Glutamatergic neuron (in vitro differentiated cells): Measurements from ENCODE around the gene ARV1. TPM values are rescaled to one million over a fixed set of nuclear protein-coding genes. Genes with fewer than 3 reads are reported as not detected.
"Not testable (repeated sequence)": the region's sequence is repeated elsewhere in the genome, so short reads cannot be mapped to it uniquely, and the experiment has no call there.

Source experiments
- DNase-seq: peaks from one replicate; pipeline ENCODE4 v3.0.0; 2022
- H3K27ac Mint-ChIP-seq: one replicate; pipeline ENCODE4 v1.8.0; 2020; ENCODE audit warnings: mild to moderate bottlenecking, mixed read lengths, inconsistent platforms; ENCODE audit not compliant: unreplicated experiment
- H3K27me3 Mint-ChIP-seq: one replicate; pipeline ENCODE4 v1.8.0; 2020; ENCODE audit warnings: mild to moderate bottlenecking, moderate library complexity, mixed read lengths, inconsistent platforms; ENCODE audit not compliant: unreplicated experiment
- H3K36me3 Mint-ChIP-seq: one replicate; pipeline ENCODE4 v1.8.0; 2020; ENCODE audit warnings: mild to moderate bottlenecking, mixed read lengths, inconsistent platforms; ENCODE audit not compliant: unreplicated experiment
- H3K4me1 Mint-ChIP-seq: one replicate; pipeline ENCODE4 v1.8.0; 2020; ENCODE audit warnings: mild to moderate bottlenecking, low read depth, mixed read lengths, inconsistent platforms; ENCODE audit not compliant: unreplicated experiment
- H3K4me3 Mint-ChIP-seq: one replicate; pipeline ENCODE4 v1.8.0; 2020; ENCODE audit warnings: mild to moderate bottlenecking, mixed read lengths, inconsistent platforms; ENCODE audit not compliant: unreplicated experiment
- H3K9me3 Mint-ChIP-seq: one replicate; pipeline ENCODE4 v1.8.0; 2020; ENCODE audit warnings: mild to moderate bottlenecking, moderate library complexity, mixed read lengths, inconsistent platforms; ENCODE audit not compliant: unreplicated experiment
- CTCF ChIP-seq: fragments of 200-600 bp; sonication (generic); IDR thresholded peaks from one replicate; pipeline ENCODE4 v1.5.0; 2021; ENCODE audit not compliant: partially characterized antibody, unreplicated experiment
- total RNA-seq: library from RNA; stranded (reverse); fragmentation: NEBNext Ultra II Directional; extraction: Animal tissue kit (Norgen Biotek cat#: 25700); gene quantifications from one replicate; pipeline ENCODE4 v1.2.1, GENCODE V29; 2021; ENCODE audit not compliant: unreplicated experiment

ARV1 gene
- total RNA-seq, 1 donor from 2014 or later, result 18.3 TPM

- H3K27me3 Mint-ChIP-seq, result peaks cover 22% of the 10 kb centered on the region
- H3K9me3 Mint-ChIP-seq, result no peaks in the 10 kb centered on the region
- H3K36me3 Mint-ChIP-seq, result no peaks in the 10 kb centered on the region
- TF ChIP-seq CTCF, result no peak
- no peak for DNase-seq
- H3K27ac Mint-ChIP-seq, result no peak overlapping the region
- H3K4me1 Mint-ChIP-seq, result no peaks in the 10 kb centered on the region
- no peak overlapping the region for H3K4me3 Mint-ChIP-seq
Measured at GRCh38 chr1:231044588-231044987, 65.7 kb downstream of the ARV1 start.

DNA sequence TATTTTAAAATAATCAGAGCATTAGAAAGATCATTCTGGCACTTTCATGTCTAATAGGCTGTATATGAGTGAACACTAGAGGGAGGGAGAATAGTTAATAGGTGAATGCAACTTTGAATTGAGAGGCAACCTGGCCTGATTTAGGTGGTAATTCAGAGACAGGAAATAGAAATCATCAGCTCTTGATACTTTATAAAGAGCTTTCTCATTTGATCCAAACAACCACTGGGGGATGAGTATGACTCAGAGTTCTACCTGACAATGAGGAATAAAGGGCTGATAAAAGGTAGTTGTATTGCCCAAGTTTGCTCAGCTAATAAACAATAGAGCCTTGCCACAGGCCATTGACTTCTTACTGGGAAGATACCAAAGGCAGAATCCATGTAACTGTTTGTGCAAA is 66.4 kb downstream of the ARV1 start:
- no peak for DNase-seq
- Mint-ChIP-seq H3K27me3 (peaks cover 22% of the 10 kb centered on the region), H3K9me3 (no peaks in the 10 kb centered on the region), H3K4me3 (no peak overlapping the region), H3K4me1 (no peaks in the 10 kb centered on the region), H3K36me3 (no peaks in the 10 kb centered on the region), H3K27ac (no peak overlapping the region)
- TF ChIP-seq CTCF, result no peak

GRCh38 chr1:231045921-231046729 is 67.2 kb downstream of the ARV1 start:
- not testable (repeated sequence) for H3K36me3 Mint-ChIP-seq, H3K9me3 Mint-ChIP-seq, H3K27ac Mint-ChIP-seq, H3K4me1 Mint-ChIP-seq, H3K4me3 Mint-ChIP-seq, DNase-seq
- peaks cover 22% of the 10 kb centered on the region for H3K27me3 Mint-ChIP-seq

DNA sequence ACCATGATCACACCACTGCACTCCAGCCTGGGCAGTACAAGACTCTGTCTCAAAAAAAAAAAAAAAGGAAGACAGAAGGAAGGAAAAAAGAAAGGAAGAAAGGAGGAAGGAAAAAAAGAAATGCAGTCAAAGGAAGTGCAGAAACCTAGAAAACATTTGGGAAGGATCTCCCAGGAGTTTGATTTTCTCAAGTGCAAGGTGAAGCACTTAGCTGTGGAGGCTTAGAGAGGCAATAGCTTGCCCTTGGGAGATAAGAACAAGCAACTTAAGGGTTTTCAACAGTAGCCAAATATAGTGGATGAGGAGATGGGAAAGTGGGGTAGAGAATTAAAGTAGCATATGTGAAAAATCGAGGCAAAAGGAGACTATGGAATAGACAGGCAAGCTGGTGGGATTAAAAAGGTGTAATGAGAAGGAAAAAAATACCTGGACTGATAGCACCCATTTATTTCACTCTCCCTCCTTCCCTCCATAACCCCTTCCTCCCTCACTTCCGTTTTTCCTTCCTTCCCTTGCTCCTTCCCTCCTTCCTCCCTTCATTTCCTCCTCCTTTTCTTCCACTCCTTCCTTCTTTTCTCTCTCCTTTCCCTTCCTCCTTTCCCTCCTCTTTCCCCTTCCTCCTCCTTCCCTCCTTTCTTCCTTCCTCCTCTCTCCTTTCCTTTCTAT is 68.0 kb downstream of the ARV1 start:
- Mint-ChIP-seq H3K4me3 (no peak overlapping the region), H3K27ac (no peak overlapping the region), H3K27me3 (peaks cover 19% of the 10 kb centered on the region), H3K4me1 (no peaks in the 10 kb centered on the region), H3K36me3 (no peaks in the 10 kb centered on the region), H3K9me3 (no peaks in the 10 kb centered on the region)
- no peak for DNase-seq
- no peak for TF ChIP-seq CTCF

GRCh38 chr1:231047529-231047928 is 68.6 kb downstream of the ARV1 start:
- H3K4me3 Mint-ChIP-seq, H3K36me3 Mint-ChIP-seq, H3K27ac Mint-ChIP-seq, DNase-seq, H3K4me1 Mint-ChIP-seq, H3K9me3 Mint-ChIP-seq: not testable (repeated sequence)
- peaks cover 19% of the 10 kb centered on the region for H3K27me3 Mint-ChIP-seq

DNA sequence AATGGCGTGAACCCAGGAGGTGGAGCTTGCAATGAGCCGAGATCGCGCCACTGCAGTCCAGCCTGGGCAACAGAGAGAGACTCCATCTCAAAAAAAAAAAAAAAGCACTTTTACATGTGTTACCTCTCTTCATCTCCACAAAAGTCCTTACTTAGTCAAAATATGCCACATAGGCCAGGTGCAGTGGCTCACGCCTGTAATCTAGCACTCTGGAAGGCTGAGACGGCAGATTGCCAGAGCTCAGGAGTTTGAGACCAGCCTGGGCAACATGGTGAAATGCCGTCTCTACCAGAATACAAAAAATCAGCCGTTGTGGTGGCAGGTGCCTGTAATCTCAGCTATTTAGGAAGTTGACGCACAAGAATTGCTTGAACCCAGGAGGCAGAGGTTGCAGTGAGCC is 69.5 kb downstream of the ARV1 start:
- H3K36me3 Mint-ChIP-seq, H3K4me1 Mint-ChIP-seq, H3K9me3 Mint-ChIP-seq, H3K4me3 Mint-ChIP-seq, H3K27ac Mint-ChIP-seq, DNase-seq: not testable (repeated sequence)
- peaks cover 19% of the 10 kb centered on the region for H3K27me3 Mint-ChIP-seq
